ENCODE measurements around the gene BSND.
A peak's percentile ranks its signal among the peaks of the same experiment; 100 is the strongest.

The BSND gene

GRCh38 chr1:55037733-55038551, 39.2 kb downstream of the BSND start:
- Histone ChIP-seq H3K4me3 (ENCODE audit: low read depth, low read length) (no peak overlapping the region), H3K9me3 (ENCODE audit: control insufficient read depth, insufficient read depth, low read depth, low read length) (no peaks in the 10 kb centered on the region), H3K27ac (ENCODE audit: extremely low read depth, low read depth, low read length) (no peak overlapping the region), H3K4me1 (ENCODE audit: control insufficient read depth, insufficient read depth, low read length) (no peaks in the 10 kb centered on the region), H3K36me3 (ENCODE audit: control insufficient read depth in 2 of 2, insufficient read depth in 1 of 2, low read length in 2 of 2) (no peaks in the 10 kb centered on the region)
- TF ChIP-seq ZNF558 (tag by site-specific recombination; IDR thresholded peaks at IDR 0.05) (no peak), ZNF621 (tag by site-specific recombination; IDR thresholded peaks at IDR 0.05) (no peak)
- TF ChIP-seq, protein P1, sequence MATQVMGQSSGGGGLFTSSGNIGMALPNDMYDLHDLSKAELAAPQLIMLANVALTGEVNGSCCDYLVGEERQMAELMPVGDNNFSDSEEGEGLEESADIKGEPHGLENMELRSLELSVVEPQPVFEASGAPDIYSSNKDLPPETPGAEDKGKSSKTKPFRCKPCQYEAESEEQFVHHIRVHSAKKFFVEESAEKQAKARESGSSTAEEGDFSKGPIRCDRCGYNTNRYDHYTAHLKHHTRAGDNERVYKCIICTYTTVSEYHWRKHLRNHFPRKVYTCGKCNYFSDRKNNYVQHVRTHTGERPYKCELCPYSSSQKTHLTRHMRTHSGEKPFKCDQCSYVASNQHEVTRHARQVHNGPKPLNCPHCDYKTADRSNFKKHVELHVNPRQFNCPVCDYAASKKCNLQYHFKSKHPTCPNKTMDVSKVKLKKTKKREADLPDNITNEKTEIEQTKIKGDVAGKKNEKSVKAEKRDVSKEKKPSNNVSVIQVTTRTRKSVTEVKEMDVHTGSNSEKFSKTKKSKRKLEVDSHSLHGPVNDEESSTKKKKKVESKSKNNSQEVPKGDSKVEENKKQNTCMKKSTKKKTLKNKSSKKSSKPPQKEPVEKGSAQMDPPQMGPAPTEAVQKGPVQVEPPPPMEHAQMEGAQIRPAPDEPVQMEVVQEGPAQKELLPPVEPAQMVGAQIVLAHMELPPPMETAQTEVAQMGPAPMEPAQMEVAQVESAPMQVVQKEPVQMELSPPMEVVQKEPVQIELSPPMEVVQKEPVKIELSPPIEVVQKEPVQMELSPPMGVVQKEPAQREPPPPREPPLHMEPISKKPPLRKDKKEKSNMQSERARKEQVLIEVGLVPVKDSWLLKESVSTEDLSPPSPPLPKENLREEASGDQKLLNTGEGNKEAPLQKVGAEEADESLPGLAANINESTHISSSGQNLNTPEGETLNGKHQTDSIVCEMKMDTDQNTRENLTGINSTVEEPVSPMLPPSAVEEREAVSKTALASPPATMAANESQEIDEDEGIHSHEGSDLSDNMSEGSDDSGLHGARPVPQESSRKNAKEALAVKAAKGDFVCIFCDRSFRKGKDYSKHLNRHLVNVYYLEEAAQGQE (tag by site-specific recombination; IDR thresholded peaks at IDR 0.05), result peak; percentile 64
- TF ChIP-seq, protein P2, sequence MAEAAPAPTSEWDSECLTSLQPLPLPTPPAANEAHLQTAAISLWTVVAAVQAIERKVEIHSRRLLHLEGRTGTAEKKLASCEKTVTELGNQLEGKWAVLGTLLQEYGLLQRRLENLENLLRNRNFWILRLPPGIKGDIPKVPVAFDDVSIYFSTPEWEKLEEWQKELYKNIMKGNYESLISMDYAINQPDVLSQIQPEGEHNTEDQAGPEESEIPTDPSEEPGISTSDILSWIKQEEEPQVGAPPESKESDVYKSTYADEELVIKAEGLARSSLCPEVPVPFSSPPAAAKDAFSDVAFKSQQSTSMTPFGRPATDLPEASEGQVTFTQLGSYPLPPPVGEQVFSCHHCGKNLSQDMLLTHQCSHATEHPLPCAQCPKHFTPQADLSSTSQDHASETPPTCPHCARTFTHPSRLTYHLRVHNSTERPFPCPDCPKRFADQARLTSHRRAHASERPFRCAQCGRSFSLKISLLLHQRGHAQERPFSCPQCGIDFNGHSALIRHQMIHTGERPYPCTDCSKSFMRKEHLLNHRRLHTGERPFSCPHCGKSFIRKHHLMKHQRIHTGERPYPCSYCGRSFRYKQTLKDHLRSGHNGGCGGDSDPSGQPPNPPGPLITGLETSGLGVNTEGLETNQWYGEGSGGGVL (tag by site-specific recombination; IDR thresholded peaks at IDR 0.05), result peak; percentile 45; the same call in 1 of the 2 replicates
- POLR2A ChIA-PET, result no interaction called here
- CTCF ChIA-PET, result interaction anchor here (0.8 kb wide), 1 partner anchor 87 kb away, joined by 4 read pairs; no protein-coding TSS in a partner anchor

DNA sequence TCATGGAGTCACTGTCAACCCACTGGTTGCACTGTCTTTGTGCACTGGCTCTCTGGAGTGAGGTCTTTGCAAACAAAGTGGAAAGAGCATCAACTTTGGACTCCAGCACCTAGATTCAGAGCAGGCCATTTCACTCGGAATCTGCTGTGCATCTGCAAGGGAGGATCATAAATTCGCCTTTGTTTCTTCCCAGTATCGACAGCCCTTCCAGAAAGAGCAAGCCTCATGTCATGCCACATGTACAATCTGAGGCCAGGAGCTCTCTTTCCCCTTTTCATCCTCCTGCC, 39.8 kb downstream of the BSND start:
- CTCF ChIA-PET, result interaction anchor here (0.6 to 0.8 kb wide), 2 partner anchors 88 to 1897 kb away, joined by 4 to 5 read pairs; no protein-coding TSS in a partner anchor
- POLR2A ChIA-PET, result no interaction called here
- TF ChIP-seq ZNF274 (IDR thresholded peaks at IDR 0.05; ENCODE audit: low read length), result no peak
- no peak for TF ChIP-seq ZNF274 (tag by site-specific recombination; IDR thresholded peaks at IDR 0.05; ENCODE audit: borderline replicate concordance)
- TF ChIP-seq, protein P2 (tag by site-specific recombination; IDR thresholded peaks at IDR 0.05), result no peak
- TF ChIP-seq TCF7L2 (IDR thresholded peaks at IDR 0.05; ENCODE audit: borderline replicate concordance, low read depth, low read length), result no peak
- TF ChIP-seq HIC1 (tag by site-specific recombination; IDR thresholded peaks at IDR 0.05), result no peak
- no peak for TF ChIP-seq SP7 (tag by site-specific recombination; IDR thresholded peaks at IDR 0.05)
- no peak for TF ChIP-seq ZNF404 (tag by site-specific recombination; IDR thresholded peaks at IDR 0.05)
- no peak for TF ChIP-seq ZNF629 (tag by site-specific recombination; IDR thresholded peaks at IDR 0.05)
- TF ChIP-seq, protein P3, sequence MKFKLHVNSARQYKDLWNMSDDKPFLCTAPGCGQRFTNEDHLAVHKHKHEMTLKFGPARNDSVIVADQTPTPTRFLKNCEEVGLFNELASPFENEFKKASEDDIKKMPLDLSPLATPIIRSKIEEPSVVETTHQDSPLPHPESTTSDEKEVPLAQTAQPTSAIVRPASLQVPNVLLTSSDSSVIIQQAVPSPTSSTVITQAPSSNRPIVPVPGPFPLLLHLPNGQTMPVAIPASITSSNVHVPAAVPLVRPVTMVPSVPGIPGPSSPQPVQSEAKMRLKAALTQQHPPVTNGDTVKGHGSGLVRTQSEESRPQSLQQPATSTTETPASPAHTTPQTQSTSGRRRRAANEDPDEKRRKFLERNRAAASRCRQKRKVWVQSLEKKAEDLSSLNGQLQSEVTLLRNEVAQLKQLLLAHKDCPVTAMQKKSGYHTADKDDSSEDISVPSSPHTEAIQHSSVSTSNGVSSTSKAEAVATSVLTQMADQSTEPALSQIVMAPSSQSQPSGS (tag by site-specific recombination; IDR thresholded peaks at IDR 0.05; ENCODE audit: low read depth), result no peak
- TF ChIP-seq ZNF426 (tag by site-specific recombination; IDR thresholded peaks at IDR 0.05), result no peak
- no peak for TF ChIP-seq ZBTB7A (tag by site-specific recombination; IDR thresholded peaks at IDR 0.05; ENCODE audit: low read depth)
- TF ChIP-seq BCL11A (tag by site-specific recombination; IDR thresholded peaks at IDR 0.05; ENCODE audit: low read depth), result no peak
- no peaks in the 10 kb centered on the region for H3K9me3 ChIP-seq (ENCODE audit: control insufficient read depth, insufficient read depth, low read depth, low read length)
- H3K36me3 ChIP-seq (ENCODE audit: control insufficient read depth in 2 of 2, insufficient read depth in 1 of 2, low read length in 2 of 2), result no peaks in the 10 kb centered on the region
- no peaks in the 10 kb centered on the region for H3K4me1 ChIP-seq (ENCODE audit: control insufficient read depth, insufficient read depth, low read length)
- no peak overlapping the region for H3K27ac ChIP-seq (ENCODE audit: extremely low read depth, low read depth, low read length)
- H3K4me3 ChIP-seq (ENCODE audit: low read depth, low read length), result no peak overlapping the region

Data from HEK293 (cell line).